CD8-positive, alpha-beta memory T cell (primary cell): ENCODE measurements around the gene TFEB. TPM values are rescaled to one million over a fixed set of nuclear protein-coding genes. Genes with fewer than 3 reads are reported as not detected.

Experiments used
- CTCF ChIA-PET: fragments of 350-600 bp; sonication (Branson Sonifier 250); formaldehyde crosslinking; loops from one replicate; lab custom pipeline; 2021; ENCODE audit warnings: antibody characterized with exemption; lab: Charles Lee
- POLR2A ChIA-PET: fragments of 350-600 bp; sonication (Branson Sonifier 250); formaldehyde crosslinking; loops from one replicate; lab custom pipeline; 2021; ENCODE audit warnings: antibody characterized with exemption; lab: Charles Lee
- DNase-seq, 5 donors: peaks; one replicate each; pipeline versions ENCODE4 v3.0.0 to v3.0.0-alpha.2; 2020 to 2022; ENCODE audit warnings: mixed read lengths in 1 of 5
- H3K27ac ChIP-seq: one replicate; pipeline ENCODE4 v1.7.0; 2013; ENCODE audit warnings: low read depth, mild to moderate bottlenecking, low read length, moderate library complexity
- H3K27me3 ChIP-seq: 2 replicates; pipeline ENCODE4 v1.7.0; 2013; ENCODE audit warnings: low read length, mild to moderate bottlenecking; ENCODE audit not compliant: insufficient read depth, poor library complexity, severe bottlenecking
- H3K36me3 ChIP-seq: 2 replicates; pipeline ENCODE4 v1.7.0; 2013; ENCODE audit warnings: mild to moderate bottlenecking, low read length, moderate library complexity; ENCODE audit not compliant: insufficient read depth
- H3K4me1 ChIP-seq: 2 replicates; pipeline ENCODE4 v1.7.0; 2013; ENCODE audit warnings: mild to moderate bottlenecking, low read length, moderate library complexity; ENCODE audit not compliant: insufficient read depth
- H3K4me3 ChIP-seq: 2 replicates; pipeline ENCODE4 v1.7.0; 2013; ENCODE audit warnings: mild to moderate bottlenecking, low read length
- H3K9me3 ChIP-seq: 2 replicates; pipeline ENCODE4 v1.7.0; 2013; ENCODE audit warnings: mild to moderate bottlenecking, low read length
- H3K27ac Mint-ChIP-seq, 8 donors: one replicate each; pipeline ENCODE4 v1.8.0; 2020 to 2021; ENCODE audit warnings: mixed read lengths in 8 of 8, mild to moderate bottlenecking in 6 of 8, inconsistent platforms in 3 of 8, moderate library complexity in 3 of 8
- H3K27me3 Mint-ChIP-seq, 2 donors: one replicate each; pipeline ENCODE4 v1.8.0; 2020 to 2021; ENCODE audit warnings: mixed read lengths in 2 of 2, mild to moderate bottlenecking in 1 of 2, moderate library complexity in 1 of 2
- H3K36me3 Mint-ChIP-seq, 3 donors: one replicate each; pipeline ENCODE4 v1.8.0; 2020 to 2021; ENCODE audit warnings: mixed read lengths in 3 of 3, inconsistent platforms in 1 of 3, mild to moderate bottlenecking in 1 of 3
- H3K4me1 Mint-ChIP-seq, 3 donors: one replicate each; pipeline ENCODE4 v1.8.0; 2020 to 2021; ENCODE audit warnings: mixed read lengths in 3 of 3, inconsistent platforms in 1 of 3, mild to moderate bottlenecking in 1 of 3
- H3K4me3 Mint-ChIP-seq, 7 donors: one replicate each; pipeline ENCODE4 v1.8.0; 2020 to 2021; ENCODE audit warnings: mixed read lengths in 7 of 7, mild to moderate bottlenecking in 6 of 7, moderate library complexity in 4 of 7, inconsistent platforms in 2 of 7
- H3K9me3 Mint-ChIP-seq, 5 donors: one replicate each; pipeline ENCODE4 v1.8.0; 2020 to 2022; ENCODE audit warnings: mixed read lengths in 5 of 5, mild to moderate bottlenecking in 3 of 5, moderate library complexity in 2 of 5, inconsistent platforms in 1 of 5
- polyA plus RNA-seq: library from polyadenylated mRNA; unstranded; fragments of 300-500 nt; fragmentation: Illumina TruSeq; gene quantifications from one replicate; pipeline ENCODE4 v1.2.3, GENCODE V29; 2021
- total RNA-seq, 2 experiments: library from RNA; stranded (reverse); gene quantifications; one replicate each; pipeline ENCODE4 v1.2.3, GENCODE V29; 2021

Gene TFEB
- total and polyA plus RNA-seq, 3 experiments from 2014 or later = 12.0 to 18.8 (median 12.5) TPM

- CTCF ChIA-PET = interaction anchor here (1.1 to 4.9 kb wide), 5 partner anchors 27 to 188 kb away, joined by 3 to 26 read pairs (median 3); partner anchors contain the start of genes BYSL, MED20 and TOMM6
- Histone ChIP-seq H3K9me3 (no peaks in the 10 kb centered on the region), H3K4me3 (peak overlapping the region; percentile 16), H3K27ac (peak overlapping the region; percentile 74), H3K27me3 (no peaks in the 10 kb centered on the region), H3K4me1 (peaks cover 46% of the 10 kb centered on the region), H3K36me3 (no peaks in the 10 kb centered on the region)
- H3K9me3 Mint-ChIP-seq = no peaks in the 10 kb centered on the region
- POLR2A ChIA-PET = interaction anchor here (1.0 to 2.7 kb wide), 2 partner anchors 13 to 54 kb away, joined by 3 to 15 read pairs; partner anchors contain the start of gene TOMM6
- peaks cover 52 to 61% (median 53%) of the 10 kb centered on the region in 3 donors for H3K4me1 Mint-ChIP-seq
- peak overlapping the region; percentile 33 to 83 (median 63) for H3K4me3 Mint-ChIP-seq
- peaks cover 0 to 1% (median 0%) of the 10 kb centered on the region in 3 donors for H3K36me3 Mint-ChIP-seq
- peak overlapping the region; percentile 72 to 100 (median 92) for H3K27ac Mint-ChIP-seq
- peak; percentile 51 to 85 (median 67) for DNase-seq
- H3K27me3 Mint-ChIP-seq = no peaks in the 10 kb centered on the region
Measured at GRCh38 chr6:41732591-41733359, 2.6 kb downstream of the TFEB start.

DNA sequence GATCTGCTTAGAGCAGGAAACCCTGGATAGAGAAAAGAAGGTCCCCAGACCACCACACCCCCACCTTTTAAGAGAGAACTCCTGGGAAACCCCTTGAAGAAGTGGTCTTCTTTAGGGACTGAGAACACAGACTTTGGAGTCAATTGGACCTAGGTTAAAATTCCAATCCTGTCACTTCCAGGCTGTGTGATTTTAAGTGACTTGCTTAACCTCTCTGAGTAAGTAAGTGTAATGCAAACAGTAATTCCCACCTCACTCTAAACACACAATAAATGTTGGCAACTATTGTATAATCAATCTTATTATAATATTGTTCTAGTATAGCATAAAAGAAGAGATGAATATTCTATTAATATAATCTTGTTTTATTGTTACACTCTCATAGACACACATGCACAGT is 3.3 kb downstream of the TFEB start:
- H3K27me3 Mint-ChIP-seq = no peaks in the 10 kb centered on the region
- CTCF ChIA-PET = interaction anchor here (1.2 to 4.9 kb wide), 3 partner anchors 13 to 55 kb away, joined by 3 to 26 read pairs (median 3); partner anchors contain the start of gene TOMM6
- Histone ChIP-seq H3K9me3 (no peaks in the 10 kb centered on the region), H3K36me3 (no peaks in the 10 kb centered on the region), H3K4me3 (no peak overlapping the region), H3K27ac (peak overlapping the region; percentile 74), H3K27me3 (no peaks in the 10 kb centered on the region), H3K4me1 (peaks cover 48% of the 10 kb centered on the region)
- peak overlapping the region; percentile 72 to 100 (median 92) for H3K27ac Mint-ChIP-seq
- peaks cover 53 to 67% (median 55%) of the 10 kb centered on the region in 3 donors for H3K4me1 Mint-ChIP-seq
- H3K36me3 Mint-ChIP-seq = peaks cover 0 to 1% (median 0%) of the 10 kb centered on the region in 3 donors
- H3K9me3 Mint-ChIP-seq = no peaks in the 10 kb centered on the region
- DNase-seq = no peak
- H3K4me3 Mint-ChIP-seq = peak overlapping the region; percentile 33 to 83 (median 63)
- POLR2A ChIA-PET = no interaction called here

DNA sequence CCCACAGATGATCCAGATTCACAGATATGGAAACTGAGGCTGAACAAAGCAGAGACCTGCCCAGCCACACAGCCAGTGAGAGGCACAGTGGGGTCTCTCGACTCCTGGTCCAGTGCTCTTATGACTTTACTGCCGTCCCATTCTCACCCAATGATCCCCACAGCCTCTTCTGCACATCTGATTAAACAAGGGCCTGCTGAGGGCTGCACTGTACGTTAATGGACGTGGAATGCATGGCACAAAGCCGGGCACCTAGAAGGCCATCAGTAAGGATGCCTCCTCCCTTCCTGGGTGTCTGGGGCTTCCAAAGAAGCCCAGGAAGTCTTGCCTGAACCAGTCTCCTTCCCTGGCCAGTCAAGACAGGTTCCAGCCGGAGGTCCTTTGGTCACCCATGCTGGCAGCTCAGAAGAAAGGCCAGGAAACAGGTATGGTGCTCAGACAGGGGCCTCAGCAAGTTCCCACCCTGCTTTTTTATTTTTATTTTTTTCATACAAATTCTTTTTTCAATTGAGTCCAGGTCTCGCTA is 3.8 kb downstream of the TFEB start:
- Mint-ChIP-seq H3K4me3 (peak overlapping the region in 3 of 7 donors; percentile 5 to 55 (median 51)), H3K27me3 (no peaks in the 10 kb centered on the region), H3K27ac (peak overlapping the region; percentile 43 to 100 (median 88)), H3K9me3 (no peaks in the 10 kb centered on the region), H3K4me1 (peaks cover 58 to 72% (median 60%) of the 10 kb centered on the region in 3 donors), H3K36me3 (peaks cover 0 to 1% (median 0%) of the 10 kb centered on the region in 3 donors)
- ChIA-PET POLR2A (no interaction called here), CTCF (interaction anchor here (1.2 to 4.9 kb wide), 3 partner anchors 12 to 55 kb away, joined by 3 to 26 read pairs (median 3); partner anchors contain the start of gene TOMM6)
- no peak overlapping the region for H3K4me3 ChIP-seq
- no peaks in the 10 kb centered on the region for H3K27me3 ChIP-seq
- no peak for DNase-seq
- H3K36me3 ChIP-seq = no peaks in the 10 kb centered on the region
- peaks cover 53% of the 10 kb centered on the region for H3K4me1 ChIP-seq
- peak overlapping the region; percentile 35 for H3K27ac ChIP-seq
- no peaks in the 10 kb centered on the region for H3K9me3 ChIP-seq

GRCh38 chr6:41730531-41731436 is 4.6 kb downstream of the TFEB start:
- H3K27me3 Mint-ChIP-seq = no peaks in the 10 kb centered on the region
- peaks cover 59 to 76% (median 61%) of the 10 kb centered on the region in 3 donors for H3K4me1 Mint-ChIP-seq
- peak overlapping the region in 3 of 7 donors; percentile 25 to 66 (median 36) for H3K4me3 Mint-ChIP-seq
- peak overlapping the region; percentile 43 to 92 (median 78) for H3K27ac Mint-ChIP-seq
- DNase-seq = no peak
- POLR2A ChIA-PET = no interaction called here
- CTCF ChIA-PET = interaction anchor here (1.3 kb wide), 1 partner anchor 11 kb away, joined by 3 read pairs; no protein-coding TSS in a partner anchor
- Histone ChIP-seq H3K36me3 (no peaks in the 10 kb centered on the region), H3K27ac (no peak overlapping the region), H3K4me1 (peaks cover 50% of the 10 kb centered on the region), H3K4me3 (no peak overlapping the region), H3K9me3 (no peaks in the 10 kb centered on the region), H3K27me3 (no peaks in the 10 kb centered on the region)
- no peaks in the 10 kb centered on the region for H3K9me3 Mint-ChIP-seq
- H3K36me3 Mint-ChIP-seq = peaks cover 0 to 1% (median 0%) of the 10 kb centered on the region in 3 donors

- Histone ChIP-seq H3K27me3 (no peaks in the 10 kb centered on the region), H3K9me3 (no peaks in the 10 kb centered on the region), H3K27ac (no peak overlapping the region), H3K36me3 (no peaks in the 10 kb centered on the region), H3K4me1 (peaks cover 48% of the 10 kb centered on the region), H3K4me3 (no peak overlapping the region)
- CTCF ChIA-PET = no interaction called here
- POLR2A ChIA-PET = no interaction called here
- no peaks in the 10 kb centered on the region for H3K36me3 Mint-ChIP-seq
- H3K4me3 Mint-ChIP-seq = peak overlapping the region in 2 of 7 donors; percentile 60 to 68
- H3K4me1 Mint-ChIP-seq = peaks cover 57 to 73% (median 61%) of the 10 kb centered on the region in 3 donors
- no peaks in the 10 kb centered on the region for H3K27me3 Mint-ChIP-seq
- peak overlapping the region in 3 of 8 donors; percentile 17 to 64 (median 43) for H3K27ac Mint-ChIP-seq
- DNase-seq = no peak
- no peaks in the 10 kb centered on the region for H3K9me3 Mint-ChIP-seq
Measured at GRCh38 chr6:41729624-41730023, 5.8 kb downstream of the TFEB start.

GRCh38 chr6:41728954-41729353 is 6.5 kb downstream of the TFEB start:
- H3K4me1 ChIP-seq = peaks cover 47% of the 10 kb centered on the region
- H3K27ac ChIP-seq = no peak overlapping the region
- H3K27me3 Mint-ChIP-seq = no peaks in the 10 kb centered on the region
- peak overlapping the region in 4 of 7 donors; percentile 25 to 86 (median 63) for H3K4me3 Mint-ChIP-seq
- no peak for DNase-seq
- no peaks in the 10 kb centered on the region for H3K9me3 Mint-ChIP-seq
- H3K36me3 Mint-ChIP-seq = no peaks in the 10 kb centered on the region
- no peak overlapping the region for H3K4me3 ChIP-seq
- H3K27ac Mint-ChIP-seq = peak overlapping the region in 5 of 8 donors; percentile 64 to 85 (median 77)
- H3K9me3 ChIP-seq = no peaks in the 10 kb centered on the region
- H3K27me3 ChIP-seq = no peaks in the 10 kb centered on the region
- POLR2A ChIA-PET = no interaction called here
- peaks cover 59 to 77% (median 61%) of the 10 kb centered on the region in 3 donors for H3K4me1 Mint-ChIP-seq
- H3K36me3 ChIP-seq = no peaks in the 10 kb centered on the region
- CTCF ChIA-PET = no interaction called here
